ENCODE data around the gene EXOSC7.
"Not testable (repeated sequence)": the region's sequence is repeated elsewhere in the genome, so short reads cannot be mapped to it uniquely, and the experiment has no call there.

Gene EXOSC7

GRCh38 chr3:44960387-44961026, 15.5 kb upstream of the EXOSC7 start:
- no peak for DNase-seq

- no peak for DNase-seq
Measured at GRCh38 chr3:44961888-44962287, 14.2 kb upstream of the EXOSC7 start.

- DNase-seq: no peak
Measured at GRCh38 chr3:44962621-44963393, 13.2 kb upstream of the EXOSC7 start.

GRCh38 chr3:44963571-44964325, 12.3 kb upstream of the EXOSC7 start:
- DNase-seq: no peak

GRCh38 chr3:44965165-44965564, 10.9 kb upstream of the EXOSC7 start:
- DNase-seq: no peak

- DNase-seq: no peak
Measured at GRCh38 chr3:44966795-44967278, 9.2 kb upstream of the EXOSC7 start.

- no peak for DNase-seq
Measured at GRCh38 chr3:44968447-44968858, 7.6 kb upstream of the EXOSC7 start.

- no peak for DNase-seq
Measured at GRCh38 chr3:44969154-44969827, 6.8 kb upstream of the EXOSC7 start.

- DNase-seq: no peak
Measured at GRCh38 chr3:44969828-44970179, 6.2 kb upstream of the EXOSC7 start.

- no peak for DNase-seq
Measured at GRCh38 chr3:44970926-44971490, 5.0 kb upstream of the EXOSC7 start.

GRCh38 chr3:44974416-44974815, 1.6 kb upstream of the EXOSC7 start:
- DNase-seq: no peak

- no peak for DNase-seq
Measured at GRCh38 chr3:44981220-44981619, 5.2 kb downstream of the EXOSC7 start.

- no peak for DNase-seq
Measured at GRCh38 chr3:44981751-44982150, 5.7 kb downstream of the EXOSC7 start.

GRCh38 chr3:44982817-44983216, 6.8 kb downstream of the EXOSC7 start:
- DNase-seq: no peak

GRCh38 chr3:44983484-44983941, 7.5 kb downstream of the EXOSC7 start:
- DNase-seq: no peak

- no peak for DNase-seq
Measured at GRCh38 chr3:44984335-44984734, 8.3 kb downstream of the EXOSC7 start.

- not testable (repeated sequence) for DNase-seq
Measured at GRCh38 chr3:44986330-44986729, 10.3 kb downstream of the EXOSC7 start.

GRCh38 chr3:44987332-44987731, 11.3 kb downstream of the EXOSC7 start:
- DNase-seq: no peak

- DNase-seq: no peak
Measured at GRCh38 chr3:44988073-44988472, 12.0 kb downstream of the EXOSC7 start.

- DNase-seq: no peak
Measured at GRCh38 chr3:44989141-44989540, 13.1 kb downstream of the EXOSC7 start.

- no peak for DNase-seq
Measured at GRCh38 chr3:44989636-44990373, 13.8 kb downstream of the EXOSC7 start.

Measured in right kidney (tissue), 1 donor.